HG02970 (cell line): Measurements from ENCODE around the gene DKK3.

Source experiments
- ATAC-seq: cut with Tn5 transposase; IDR thresholded peaks from one replicate; pipeline ENCODE4 v1.9.1; 2021; ENCODE audit warnings: mild to moderate bottlenecking, moderate library complexity, moderate number of reproducible peaks; ENCODE audit not compliant: unreplicated experiment, low FRiP score

Gene DKK3

GRCh38 chr11:11971906-11972547, 36.4 kb downstream of the DKK3 start:
- ATAC-seq = no peak

- ATAC-seq = no peak
Observed at GRCh38 chr11:11970556-11970955, 37.9 kb downstream of the DKK3 start.

- no peak for ATAC-seq
Observed at GRCh38 chr11:11969380-11970215, 38.8 kb downstream of the DKK3 start.

- no peak for ATAC-seq
Observed at GRCh38 chr11:11968511-11969280, 39.7 kb downstream of the DKK3 start.

- no peak for ATAC-seq
Observed at GRCh38 chr11:11967669-11968510, 40.5 kb downstream of the DKK3 start.

- no peak for ATAC-seq
Observed at GRCh38 chr11:11966826-11967668, 41.4 kb downstream of the DKK3 start.

- ATAC-seq = no peak
Observed at GRCh38 chr11:11966354-11966741, 42.1 kb downstream of the DKK3 start.

GRCh38 chr11:11965656-11966353, 42.6 kb downstream of the DKK3 start:
- ATAC-seq = no peak

- no peak for ATAC-seq
Observed at GRCh38 chr11:11965192-11965591, 43.2 kb downstream of the DKK3 start.

- no peak for ATAC-seq
Observed at GRCh38 chr11:11964774-11965150, 43.7 kb downstream of the DKK3 start.

- ATAC-seq = no peak
Observed at GRCh38 chr11:11963842-11964773, 44.3 kb downstream of the DKK3 start.

- ATAC-seq = no peak
Observed at GRCh38 chr11:11963067-11963466, 45.4 kb downstream of the DKK3 start.

GRCh38 chr11:11961399-11962028, 46.9 kb downstream of the DKK3 start:
- ATAC-seq = no peak

- no peak for ATAC-seq
Observed at GRCh38 chr11:11960687-11961086, 47.7 kb downstream of the DKK3 start.

GRCh38 chr11:11959601-11960000, 48.8 kb downstream of the DKK3 start:
- no peak for ATAC-seq

- no peak for ATAC-seq
Observed at GRCh38 chr11:11958403-11959231, 49.8 kb downstream of the DKK3 start.

GRCh38 chr11:11956006-11956405, 52.4 kb downstream of the DKK3 start:
- no peak for ATAC-seq
